Ovary (tissue), 9 donors: ENCODE measurements around the gene MAP1B. TPM values are rescaled to one million over a fixed set of nuclear protein-coding genes. Genes with fewer than 3 reads are reported as not detected.
A peak's percentile ranks its signal among the peaks of the same experiment; 100 is the strongest.

Experiments used
- DNase-seq, 5 donors: peaks; one replicate each; pipeline ENCODE4 v3.0.0-alpha.2; 2019 to 2020
- H3K27ac ChIP-seq, 2 donors: fragments of 200-600 bp; one replicate each; pipeline versions ENCODE4 v1.5.1 to v1.8.0; 2019 to 2022
- H3K27me3 ChIP-seq: fragments of 200-600 bp; one replicate; pipeline ENCODE4 v1.8.0; 2022
- H3K36me3 ChIP-seq: fragments of 200-600 bp; sonication (generic); one replicate; pipeline ENCODE4 v1.5.1; 2019
- H3K4me1 ChIP-seq: one replicate; pipeline ENCODE4 v1.8.1; 2013; ENCODE audit warnings: mild to moderate bottlenecking, moderate library complexity; ENCODE audit not compliant: insufficient read depth
- H3K4me3 ChIP-seq: fragments of 200-600 bp; sonication (generic); one replicate; pipeline ENCODE4 v1.5.1; 2017
- H3K9me3 ChIP-seq, 2 donors: fragments of 200-600 bp in 1 of 2; sonication (generic) in 1 of 2; one replicate each; pipeline versions ENCODE4 v1.5.1 to v1.8.1; 2013 to 2019; ENCODE audit warnings: mild to moderate bottlenecking in 1 of 2, moderate library complexity in 1 of 2
- EP300 ChIP-seq: sonication (generic); formaldehyde crosslinking; IDR thresholded peaks from one replicate; pipeline ENCODE4 v1.6.1; 2017; ENCODE audit warnings: antibody characterized with exemption
- POLR2A ChIP-seq: fragments of 450-650 bp; IDR thresholded peaks from one replicate; pipeline ENCODE4 v1.6.1; 2017; ENCODE audit warnings: antibody characterized with exemption, mild to moderate bottlenecking, moderate library complexity
- WGBS, 3 donors: extraction: QIAGEN DNeasy Blood & Tissue Kit in 1 of 3; methylation state at CpG; one replicate each; pipeline versions ENCODE4 v1.1.5 to v1.1.7; 2013 to 2017; 5-methylcytosine and 5-hydroxymethylcytosine counted together
- intact Hi-C, 4 donors: fragments of 100-400 bp; cut with DNase I; formaldehyde crosslinking; loops; one replicate each; pipeline versions ENCODE4 v1.11.0 to v1.15.1; 2022 to 2023
- polyA plus RNA-seq, 2 donors: library from polyadenylated mRNA; stranded (reverse); fragments of 200-250 nt in 1 of 2; fragments of 350-450 nt in 1 of 2; fragmentation: Illumina TruSeq in 1 of 2; extraction: RNeasy Lipid Tissue Mini Kit (QIAGEN cat#74804) in 1 of 2; gene quantifications; one replicate each; pipeline ENCODE4 v1.2.3, GENCODE V29; 2013 to 2014
- total RNA-seq, 7 donors: library from RNA; depleted of rRNA in 2 of 7; stranded (reverse); fragments of >200 nt in 2 of 7; fragmentation: NEBNext Ultra II Directional in 3 of 7; extraction: Animal tissue kit (Norgen Biotek cat#: 25700) in 3 of 7; gene quantifications; one replicate each; pipeline versions ENCODE4 v1.1.0 to v1.2.4, GENCODE V29; 2016 to 2023
- TF ChIP-seq, protein P1 (sequence below), 3 donors: fragments of 450-650 bp in 2 of 3; fragments of 200-600 bp in 1 of 3; IDR thresholded peaks; one replicate each; pipeline versions ENCODE4 v1.5.1 to v1.8.0; 2016 to 2022; ENCODE audit warnings: antibody characterized with exemption in 3 of 3, mild to moderate bottlenecking in 1 of 3
- donor health status: DM: no; HTN: no; CAD: no; lungs with moderate emphysema.
- donor health status: DM: no; HTN: no; CAD: no.
- donor health status: Bipolar disorder and iron deficiency.
- donor health status: DM: yes; HTN: yes; CAD: no.
- donor health status: DM: no; HTN: no; CAD: no.
- donor health status: DM: yes; HTN: yes; CAD: no.

Gene MAP1B
- total and polyA plus RNA-seq, 9 donors, result 4.4 to 126 (median 47.7) TPM

DNA sequence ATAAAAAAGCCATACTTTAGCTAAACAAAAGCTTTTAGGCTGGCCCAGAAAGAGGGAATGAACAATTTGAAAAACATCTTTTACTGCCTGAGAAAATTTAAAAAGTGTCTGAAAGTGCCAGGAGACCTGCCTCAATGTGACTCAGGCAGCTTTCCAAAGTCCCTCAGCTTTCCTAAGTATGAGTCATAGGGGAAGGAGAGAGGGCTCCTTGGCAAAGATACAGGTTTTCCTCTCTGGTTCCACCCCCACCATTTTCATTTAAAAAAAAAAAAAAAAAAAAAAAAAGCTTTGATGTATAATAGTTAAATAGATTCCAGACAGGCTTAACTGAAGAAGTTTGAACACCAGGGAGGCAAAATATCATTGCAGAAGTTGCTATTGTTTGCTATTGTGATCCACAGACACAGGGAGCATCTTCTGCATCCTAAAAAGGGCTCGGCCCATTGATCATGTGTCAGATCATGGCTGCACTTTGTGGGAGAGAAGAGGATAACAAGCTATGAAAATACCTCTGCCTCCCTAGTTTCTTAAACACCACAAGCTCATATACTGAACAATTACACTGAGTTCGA lies 141.2 kb downstream of the MAP1B start:
- H3K27ac ChIP-seq, result peak overlapping the region in 1 of 2 donors; percentile 71
- peaks cover 8% of the 10 kb centered on the region for H3K4me1 ChIP-seq
- WGBS, 3 donors, result 31 to 38% (median 32%) methylated on average over 2 of the region's 2 CpGs
- H3K27me3 ChIP-seq, result no peaks in the 10 kb centered on the region
- H3K4me3 ChIP-seq, result no peak overlapping the region
- no peaks in the 10 kb centered on the region for H3K36me3 ChIP-seq
- H3K9me3 ChIP-seq, result no peaks in the 10 kb centered on the region
- TF ChIP-seq POLR2A (no peak), EP300 (no peak)
- TF ChIP-seq, protein P1, sequence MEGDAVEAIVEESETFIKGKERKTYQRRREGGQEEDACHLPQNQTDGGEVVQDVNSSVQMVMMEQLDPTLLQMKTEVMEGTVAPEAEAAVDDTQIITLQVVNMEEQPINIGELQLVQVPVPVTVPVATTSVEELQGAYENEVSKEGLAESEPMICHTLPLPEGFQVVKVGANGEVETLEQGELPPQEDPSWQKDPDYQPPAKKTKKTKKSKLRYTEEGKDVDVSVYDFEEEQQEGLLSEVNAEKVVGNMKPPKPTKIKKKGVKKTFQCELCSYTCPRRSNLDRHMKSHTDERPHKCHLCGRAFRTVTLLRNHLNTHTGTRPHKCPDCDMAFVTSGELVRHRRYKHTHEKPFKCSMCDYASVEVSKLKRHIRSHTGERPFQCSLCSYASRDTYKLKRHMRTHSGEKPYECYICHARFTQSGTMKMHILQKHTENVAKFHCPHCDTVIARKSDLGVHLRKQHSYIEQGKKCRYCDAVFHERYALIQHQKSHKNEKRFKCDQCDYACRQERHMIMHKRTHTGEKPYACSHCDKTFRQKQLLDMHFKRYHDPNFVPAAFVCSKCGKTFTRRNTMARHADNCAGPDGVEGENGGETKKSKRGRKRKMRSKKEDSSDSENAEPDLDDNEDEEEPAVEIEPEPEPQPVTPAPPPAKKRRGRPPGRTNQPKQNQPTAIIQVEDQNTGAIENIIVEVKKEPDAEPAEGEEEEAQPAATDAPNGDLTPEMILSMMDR (IDR thresholded peaks at IDR 0.05), result no peak
- intact Hi-C loops, result no loop called here
- DNase-seq, result peak in 4 of 5 donors; percentile 31 to 71 (median 67)

DNA sequence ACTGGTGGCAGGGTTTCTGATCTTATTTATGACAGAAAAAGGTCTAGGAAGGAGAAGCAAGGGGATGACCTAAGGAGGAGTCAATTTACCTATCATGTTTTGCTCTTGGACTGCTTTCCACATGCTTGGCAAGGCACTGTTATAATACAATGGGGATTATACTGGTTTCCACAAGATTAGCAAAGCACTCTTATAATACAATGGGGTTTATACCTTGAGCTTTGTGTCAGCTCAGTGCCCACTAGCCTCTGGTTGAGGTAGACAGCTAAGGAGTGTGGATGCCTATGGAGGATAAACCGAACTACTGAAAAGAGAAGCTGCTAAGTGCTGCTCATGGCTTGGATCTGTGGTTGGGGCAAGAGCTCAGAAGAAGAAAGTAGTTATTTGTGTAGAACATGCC lies 144.1 kb downstream of the MAP1B start:
- no peak for DNase-seq
- intact Hi-C loops, result no loop called here
- Histone ChIP-seq H3K9me3 (no peaks in the 10 kb centered on the region), H3K4me1 (peaks cover 3% of the 10 kb centered on the region), H3K36me3 (no peaks in the 10 kb centered on the region), H3K4me3 (no peak overlapping the region), H3K27ac (no peak overlapping the region), H3K27me3 (no peaks in the 10 kb centered on the region)
- WGBS, 3 donors, result 92 to 100% (median 100%) methylated on average over 1 of the region's 1 CpG
- no peak for TF ChIP-seq POLR2A
- TF ChIP-seq EP300, result no peak
- TF ChIP-seq, protein P1 (IDR thresholded peaks at IDR 0.05), result no peak

DNA sequence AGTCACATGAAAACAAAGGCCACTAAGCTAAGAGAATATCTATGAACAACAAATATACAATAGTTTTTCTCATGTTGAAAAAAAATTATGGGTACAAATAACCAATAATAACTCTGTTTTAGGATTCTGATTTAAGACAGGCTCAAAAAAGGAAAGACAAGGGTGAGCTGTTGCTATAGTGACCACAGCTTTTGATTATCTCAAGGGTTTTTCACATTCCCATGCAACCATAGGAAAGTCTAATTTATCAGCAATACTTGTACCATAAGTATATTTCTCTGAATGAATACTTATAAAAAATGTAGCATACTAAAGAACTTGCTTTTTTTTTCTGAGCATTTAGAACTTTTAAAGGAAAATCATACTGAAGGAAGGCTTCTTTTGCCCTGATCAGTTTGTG lies 144.7 kb downstream of the MAP1B start:
- no peaks in the 10 kb centered on the region for H3K27me3 ChIP-seq
- intact Hi-C loops, result no loop called here
- H3K4me1 ChIP-seq, result peaks cover 3% of the 10 kb centered on the region
- no peak overlapping the region for H3K27ac ChIP-seq
- no peak overlapping the region for H3K4me3 ChIP-seq
- no peak for DNase-seq
- no peaks in the 10 kb centered on the region for H3K36me3 ChIP-seq
- no peaks in the 10 kb centered on the region for H3K9me3 ChIP-seq
- no peak for TF ChIP-seq POLR2A
- TF ChIP-seq, protein P1 (IDR thresholded peaks at IDR 0.05), result no peak
- no peak for TF ChIP-seq EP300

DNA sequence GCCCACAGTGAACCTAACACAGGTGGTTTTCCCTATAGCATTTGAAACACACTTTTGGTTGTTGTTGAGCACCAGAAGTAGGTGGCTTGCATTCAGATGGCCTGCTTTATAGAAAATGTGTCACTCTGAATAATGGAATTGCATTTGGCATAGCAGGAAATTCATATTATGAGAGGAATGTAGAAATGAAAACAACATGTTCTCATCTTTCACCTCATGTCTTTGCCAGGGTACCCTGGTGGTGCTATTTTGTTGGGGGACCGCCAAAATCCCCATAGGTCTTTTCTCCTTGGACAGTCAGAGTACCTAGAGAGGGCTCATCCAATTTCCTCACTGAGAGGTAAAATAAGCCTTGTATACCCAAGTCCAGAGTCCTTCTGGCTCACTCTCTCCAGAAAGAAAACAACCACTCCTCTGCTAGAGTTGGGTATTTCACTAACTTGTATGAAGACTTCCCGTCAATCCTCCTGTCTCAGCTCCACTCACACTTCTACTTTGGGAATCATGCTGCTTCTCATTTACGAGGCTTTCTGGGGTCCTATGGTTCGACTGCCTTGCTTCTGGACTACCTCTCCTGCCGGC lies 145.4 kb downstream of the MAP1B start:
- Histone ChIP-seq H3K27ac (no peak overlapping the region), H3K4me1 (peaks cover 3% of the 10 kb centered on the region), H3K9me3 (no peaks in the 10 kb centered on the region), H3K27me3 (no peaks in the 10 kb centered on the region), H3K36me3 (no peaks in the 10 kb centered on the region), H3K4me3 (no peak overlapping the region)
- DNase-seq, result no peak
- 92 to 98% (median 93%) methylated on average over 5 of the region's 5 CpGs for WGBS, 3 donors
- TF ChIP-seq, protein P1 (IDR thresholded peaks at IDR 0.05), result no peak
- TF ChIP-seq POLR2A, result no peak
- TF ChIP-seq EP300, result no peak
- intact Hi-C loops, result no loop called here
